K562 (cell line): ENCODE data around the gene NEXN. TPM values are rescaled to one million over a fixed set of nuclear protein-coding genes. Genes with fewer than 3 reads are reported as not detected.

ENCODE experiments used
- ATAC-seq: fragments of 200-7000 bp; cut with Tn5 transposase; 3 replicates; pipeline ENCODE4 v1.9.1; 2020; ENCODE audit warnings: moderate library complexity
- BruUV-seq: library from RNA; stranded (reverse); fragments of 400-500 nt; replicated peaks from 2 replicates; lab custom pipeline; 2021; lab: Mats Ljungman, UMichigan
- CTCF ChIA-PET: fragments of 300-600 bp; formaldehyde crosslinking; extraction: SDS; loops from one replicate; lab custom pipeline; 2021; ENCODE audit warnings: low intra/inter-chr PET ratio; lab: Yijun Ruan, JAX
- POLR2A ChIA-PET: fragments of 300-600, 350-650 bp; sonication (Branson Sonifier 250); formaldehyde crosslinking; extraction: SDS; loops from one replicate; lab custom pipeline; 2021; ENCODE audit warnings: antibody characterized with exemption, inconsistent platforms; lab: Yijun Ruan, JAX
- DNase-seq, 4 experiments: peaks; one replicate each; pipeline versions ENCODE4 v3.0.0 to v3.0.0-alpha.2; 2011 to 2018; ENCODE audit warnings: low spot score in 3 of 4, mixed read lengths in 3 of 4; ENCODE audit errors: extremely low read depth in 1 of 4
- FAIRE-seq: peaks from 2 replicates; lab custom pipeline; 2011; peaks lifted over from hg19 to GRCh38; lab: Jason Lieb, UNC
- H2AFZ ChIP-seq: 2 replicates; pipeline ENCODE4 v1.6.0; 2011; ENCODE audit warnings: low read depth, low read length, control low read depth, inconsistent platforms
- H3K27ac ChIP-seq: fragments of 200-600 bp; 3 replicates; pipeline ENCODE4 v1.8.0; 2011; ENCODE audit warnings: low read depth, mild to moderate bottlenecking, control low read depth, inconsistent platforms, low read length, moderate library complexity, mixed read lengths; ENCODE audit errors: extremely low read depth
- H3K27me3 ChIP-seq, 2 experiments: fragments of 300-600 bp in 1 of 2; 2 replicates in 1 of 2; 3 replicates in 1 of 2; pipeline versions ENCODE4 v1.6.0 to v1.8.0; 2011; ENCODE audit warnings: inconsistent platforms in 2 of 2, low read length in 2 of 2, mild to moderate bottlenecking in 1 of 2, mixed read lengths in 1 of 2, moderate library complexity in 1 of 2; ENCODE audit not compliant: control insufficient read depth in 2 of 2, insufficient read depth in 2 of 2
- H3K36me3 ChIP-seq: fragments of 300-600 bp; 3 replicates; pipeline ENCODE4 v1.8.0; 2011; ENCODE audit warnings: mild to moderate bottlenecking, low read length, inconsistent platforms; ENCODE audit not compliant: control insufficient read depth, insufficient read depth
- H3K4me1 ChIP-seq, 2 experiments: fragments of 200-600 bp in 1 of 2; replicated peaks in 1 of 2; 2 replicates in 1 of 2; 3 replicates in 1 of 2; pipeline versions ENCODE4 v1.5.1 to v1.8.0; 2011; ENCODE audit warnings: inconsistent platforms in 2 of 2, low read length in 2 of 2, mild to moderate bottlenecking in 1 of 2, mixed read lengths in 1 of 2, moderate library complexity in 1 of 2; ENCODE audit not compliant: control insufficient read depth in 2 of 2, insufficient read depth in 2 of 2
- H3K4me2 ChIP-seq: 2 replicates; pipeline ENCODE4 v1.6.1; 2011; ENCODE audit warnings: low read length, control low read depth, inconsistent platforms, mixed read lengths; ENCODE audit not compliant: insufficient read depth
- H3K4me3 ChIP-seq: fragments of 200-600 bp; sonication (generic), shearing (Covaris generic); 2 replicates; pipeline ENCODE4 v1.5.1; 2016; ENCODE audit warnings: control low read depth, inconsistent platforms
- H3K79me2 ChIP-seq: fragments of 200-600 bp; 3 replicates; pipeline ENCODE4 v1.8.0; 2011; ENCODE audit warnings: low read length, inconsistent platforms; ENCODE audit not compliant: control insufficient read depth, insufficient read depth
- H3K9ac ChIP-seq, 2 experiments: 2 replicates each; pipeline versions ENCODE4 v1.6.0 to v1.6.1; 2011; ENCODE audit warnings: low read depth in 2 of 2, low read length in 2 of 2, control low read depth in 1 of 2, inconsistent platforms in 1 of 2, mild to moderate bottlenecking in 1 of 2, mixed read lengths in 1 of 2; ENCODE audit not compliant: insufficient read depth in 1 of 2
- H3K9me1 ChIP-seq: one replicate; pipeline ENCODE4 v1.6.0; 2011; ENCODE audit warnings: inconsistent platforms, mild to moderate bottlenecking, low read length, moderate library complexity; ENCODE audit not compliant: control insufficient read depth, insufficient read depth
- H3K9me3 ChIP-seq: replicated peaks from 2 replicates; pipeline ENCODE4 v1.5.1; 2011; ENCODE audit warnings: low read depth, low read length, inconsistent platforms; ENCODE audit not compliant: control insufficient read depth, insufficient read depth
- H4K20me1 ChIP-seq: replicated peaks from 2 replicates; pipeline ENCODE4 v1.6.1; 2011; ENCODE audit warnings: low read length, inconsistent platforms, mixed read lengths; ENCODE audit not compliant: control insufficient read depth, insufficient read depth
- ESRRA ChIP-seq: fragments of 450-650 bp; IDR thresholded peaks from 2 replicates; pipeline ENCODE4 v1.6.1; 2014; ENCODE audit warnings: low read depth, mild to moderate bottlenecking, moderate library complexity, borderline replicate concordance
- EWSR1 ChIP-seq: fragments of 450-650 bp; IDR thresholded peaks from 2 replicates; pipeline ENCODE4 v1.6.1; 2018; ENCODE audit warnings: borderline replicate concordance, mild to moderate bottlenecking, low read depth, moderate library complexity; ENCODE audit not compliant: partially characterized antibody
- MAFK ChIP-seq: IDR thresholded peaks from 2 replicates; pipeline ENCODE4 v1.6.1; 2011; ENCODE audit warnings: low read length, improper control_type of control experiment
- MXI1 ChIP-seq: IDR thresholded peaks from 2 replicates; pipeline ENCODE4 v1.6.1; 2011; ENCODE audit warnings: low read depth, mild to moderate bottlenecking, improper control_type of control experiment, low read length
- PHF20 ChIP-seq: fragments of 450-650 bp; IDR thresholded peaks from 2 replicates; pipeline ENCODE4 v1.6.1; 2018; ENCODE audit not compliant: partially characterized antibody
- RHOXF2B ChIP-seq: fragments of 250-450 bp; sonication (Bioruptor Pico); conservative IDR thresholded peaks from 2 replicates; pipeline ENCODE4 v1.5.1; 2021
- SMARCB1 ChIP-seq: IDR thresholded peaks from 2 replicates; pipeline ENCODE4 v1.6.1; 2011; ENCODE audit warnings: improper control_type of control experiment, low read depth; ENCODE audit not compliant: insufficient read length
- TAF15 ChIP-seq: fragments of 200-400 bp; formaldehyde crosslinking; IDR thresholded peaks from 2 replicates; pipeline ENCODE4 v1.6.1; 2017; ENCODE audit warnings: mild to moderate bottlenecking, low read depth, low read length, moderate library complexity
- TRIM28 ChIP-seq: fragments of 450-650 bp; IDR thresholded peaks from 2 replicates; pipeline ENCODE4 v1.6.1; 2017
- ZNF175 ChIP-seq: fragments of 200-800 bp; sonication (Bioruptor generic); IDR thresholded peaks from 2 replicates; pipeline ENCODE4 v1.6.1; 2016; ENCODE audit warnings: low read depth, mild to moderate bottlenecking, missing genetic modification characterization, missing compliant biosample characterization
- ZNF282 ChIP-seq: sonication (generic); formaldehyde crosslinking; IDR thresholded peaks from 2 replicates; pipeline ENCODE4 v1.8.1; 2023; ENCODE audit warnings: missing genetic modification reagents
- ZNF431 ChIP-seq: sonication (generic); formaldehyde crosslinking; IDR thresholded peaks from 2 replicates; pipeline ENCODE4 v1.8.0; 2022; ENCODE audit warnings: mild to moderate bottlenecking, missing genetic modification reagents
- ZNF583 ChIP-seq: fragments of 250-450 bp; sonication (Bioruptor Pico); IDR thresholded peaks from 2 replicates; pipeline ENCODE4 v1.4.0; 2020
- WGBS: fragments of 100-300 bp; shearing (Covaris generic); methylation state at CpG from one replicate; pipeline ENCODE4 v1.1.6; 2016; ENCODE audit warnings: low coverage, mixed read lengths; ENCODE audit not compliant: insufficient coverage; ENCODE audit errors: missing lambda C conversion rate; 5-methylcytosine and 5-hydroxymethylcytosine counted together
- in situ Hi-C: fragments of 300-500 bp; cut with MboI; formaldehyde crosslinking; loops from 4 replicates; pipeline ENCODE4 v1.15.0; 2018; ENCODE audit warnings: inconsistent platforms, mixed read lengths
- intact Hi-C: fragments of 100-400 bp; cut with micrococcal nuclease; formaldehyde crosslinking; loops from 2 replicates; pipeline ENCODE4 v1.14.2; 2022
- polyA plus RNA-seq, 8 experiments: library from polyadenylated mRNA; depleted of rRNA in 4 of 8; stranded (reverse) in 5 of 8; unstranded in 3 of 8; fragments of >200 nt; fragmentation: Nextera tagmentation in 2 of 8; fragmentation: Illumina TruSeq in 1 of 8; extraction: Ambion mirVana in 2 of 8; extraction: Trizol in 1 of 8; gene quantifications; 2 replicates each; pipeline versions ENCODE4 v1.2.1 to v1.2.3, GENCODE V29; 2011 to 2014; ENCODE audit warnings: inconsistent platforms in 1 of 8, missing spikeins in 1 of 8
- total RNA-seq, 7 experiments: library from RNA; depleted of rRNA in 6 of 7; stranded (reverse); fragments of >200 nt in 6 of 7; fragmentation: Illumina TruSeq in 2 of 7; extraction: Trizol in 2 of 7; gene quantifications; 2 replicates each; pipeline versions ENCODE4 v1.2.1 to v1.2.3, GENCODE V29; 2011 to 2021; ENCODE audit warnings: low replicate concordance in 1 of 7
- TF ChIP-seq, protein P1 (sequence below): fragments of 450-650 bp; IDR thresholded peaks from 2 replicates; pipeline ENCODE4 v1.6.1; 2017; ENCODE audit warnings: mild to moderate bottlenecking, moderate library complexity
- TF ChIP-seq, protein P2 (sequence below): sonication (generic); formaldehyde crosslinking; IDR thresholded peaks from 2 replicates; pipeline ENCODE4 v1.8.1; 2023; ENCODE audit warnings: mild to moderate bottlenecking, missing genetic modification reagents
- TF ChIP-seq, protein P3 (sequence below): sonication (generic); formaldehyde crosslinking; IDR thresholded peaks from 2 replicates; pipeline ENCODE4 v1.4.0; 2020; ENCODE audit warnings: mild to moderate bottlenecking, missing genetic modification reagents
- TF ChIP-seq, protein P4 (sequence below): sonication (generic); formaldehyde crosslinking; IDR thresholded peaks from 2 replicates; pipeline ENCODE4 v1.8.0; 2022; ENCODE audit warnings: missing genetic modification reagents, mild to moderate bottlenecking, moderate library complexity, borderline replicate concordance

Gene NEXN
- total and polyA plus RNA-seq, 9 of the 15 experiments (the other 6 are each of a cell fraction or from before 2014, with no cell fraction given), result 0.18 to 1.8 (median 0.76) TPM

DNA sequence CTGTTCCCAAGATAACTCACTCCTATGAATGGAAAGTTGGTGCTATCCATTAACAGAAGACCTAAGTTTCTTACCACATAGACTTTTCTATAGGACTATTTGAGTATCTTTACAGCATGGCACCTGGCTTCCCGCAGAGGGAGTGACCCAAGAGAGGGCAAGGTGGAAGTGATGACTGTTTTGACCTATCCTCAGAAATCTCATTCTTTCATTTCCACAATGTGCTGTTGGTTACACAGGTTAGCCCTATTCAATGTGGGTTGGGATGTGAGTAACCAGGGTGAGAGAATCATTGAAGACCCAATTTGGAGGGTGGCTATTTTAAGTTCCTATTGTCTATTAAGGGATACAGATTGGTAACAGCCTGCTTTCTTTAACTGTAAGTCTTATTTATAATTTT, 38.3 kb upstream of the NEXN start (continued):
- TF ChIP-seq ZNF583, result no peak
- TF ChIP-seq TRIM28, result no peak
- no peak for TF ChIP-seq TAF15
- TF ChIP-seq, protein P1, sequence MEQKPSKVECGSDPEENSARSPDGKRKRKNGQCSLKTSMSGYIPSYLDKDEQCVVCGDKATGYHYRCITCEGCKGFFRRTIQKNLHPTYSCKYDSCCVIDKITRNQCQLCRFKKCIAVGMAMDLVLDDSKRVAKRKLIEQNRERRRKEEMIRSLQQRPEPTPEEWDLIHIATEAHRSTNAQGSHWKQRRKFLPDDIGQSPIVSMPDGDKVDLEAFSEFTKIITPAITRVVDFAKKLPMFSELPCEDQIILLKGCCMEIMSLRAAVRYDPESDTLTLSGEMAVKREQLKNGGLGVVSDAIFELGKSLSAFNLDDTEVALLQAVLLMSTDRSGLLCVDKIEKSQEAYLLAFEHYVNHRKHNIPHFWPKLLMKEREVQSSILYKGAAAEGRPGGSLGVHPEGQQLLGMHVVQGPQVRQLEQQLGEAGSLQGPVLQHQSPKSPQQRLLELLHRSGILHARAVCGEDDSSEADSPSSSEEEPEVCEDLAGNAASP, result no peak
- no peak for TF ChIP-seq RHOXF2B (CRISPR knock-in tag)
- no peak for TF ChIP-seq ZNF175 (CRISPR knock-in tag)
- TF ChIP-seq MAFK, result no peak
- no peak for TF ChIP-seq ZNF431
- TF ChIP-seq, all 486 proteins: peak for 0

DNA sequence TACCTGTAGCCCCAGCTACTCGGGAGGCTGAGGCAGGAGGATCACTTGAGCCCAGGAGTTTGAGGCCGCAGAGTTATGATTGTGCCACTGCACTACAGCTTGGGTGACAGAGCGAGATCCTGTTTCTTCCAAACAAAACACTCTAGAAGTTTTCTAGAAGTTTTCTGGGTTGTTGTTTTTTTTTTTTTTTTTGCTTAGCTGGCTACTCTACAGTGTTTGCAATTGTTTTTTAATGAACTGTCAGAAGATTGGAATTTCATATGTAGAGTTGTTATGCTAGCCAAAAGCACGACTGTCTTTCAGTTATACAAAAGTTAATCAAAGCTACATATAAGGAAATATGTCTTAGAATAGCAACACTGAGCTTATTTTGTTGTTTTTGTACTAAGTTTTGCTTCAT, 30.9 kb upstream of the NEXN start:
- Histone ChIP-seq H4K20me1 (no peaks in the 10 kb centered on the region), H3K79me2 (no peaks in the 10 kb centered on the region), H3K36me3 (no peaks in the 10 kb centered on the region), H3K4me3 (no peak overlapping the region), H3K9me3 (no peaks in the 10 kb centered on the region), H3K27me3 (no peaks in the 10 kb centered on the region), H3K4me1 (no peaks in the 10 kb centered on the region), H3K27ac (no peak overlapping the region), H3K9ac (no peak overlapping the region), H2AFZ (no peak overlapping the region), H3K4me2 (no peak overlapping the region), H3K9me1 (no peaks in the 10 kb centered on the region)
- POLR2A ChIA-PET, result interaction anchor here (0.5 kb wide), 1 partner anchor 360 kb away, joined by 3 read pairs; no protein-coding TSS in a partner anchor
- DNase-seq, result no peak
- in situ Hi-C loops, result no loop called here
- WGBS, result 65% methylated on average over 3 of the region's 4 CpGs
- intact Hi-C loops, result no loop called here
- BruUV-seq, result no TSS peak
- FAIRE-seq, result no peak
- ATAC-seq, result no peak
- CTCF ChIA-PET, result no interaction called here
- TF ChIP-seq, protein P2, sequence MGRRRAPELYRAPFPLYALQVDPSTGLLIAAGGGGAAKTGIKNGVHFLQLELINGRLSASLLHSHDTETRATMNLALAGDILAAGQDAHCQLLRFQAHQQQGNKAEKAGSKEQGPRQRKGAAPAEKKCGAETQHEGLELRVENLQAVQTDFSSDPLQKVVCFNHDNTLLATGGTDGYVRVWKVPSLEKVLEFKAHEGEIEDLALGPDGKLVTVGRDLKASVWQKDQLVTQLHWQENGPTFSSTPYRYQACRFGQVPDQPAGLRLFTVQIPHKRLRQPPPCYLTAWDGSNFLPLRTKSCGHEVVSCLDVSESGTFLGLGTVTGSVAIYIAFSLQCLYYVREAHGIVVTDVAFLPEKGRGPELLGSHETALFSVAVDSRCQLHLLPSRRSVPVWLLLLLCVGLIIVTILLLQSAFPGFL (CRISPR knock-in tag), result no peak
- TF ChIP-seq TAF15 (no peak), ZNF282 (no peak), EWSR1 (no peak), PHF20 (no peak), ESRRA (no peak), SMARCB1 (no peak), MXI1 (no peak)
- TF ChIP-seq, protein P3, sequence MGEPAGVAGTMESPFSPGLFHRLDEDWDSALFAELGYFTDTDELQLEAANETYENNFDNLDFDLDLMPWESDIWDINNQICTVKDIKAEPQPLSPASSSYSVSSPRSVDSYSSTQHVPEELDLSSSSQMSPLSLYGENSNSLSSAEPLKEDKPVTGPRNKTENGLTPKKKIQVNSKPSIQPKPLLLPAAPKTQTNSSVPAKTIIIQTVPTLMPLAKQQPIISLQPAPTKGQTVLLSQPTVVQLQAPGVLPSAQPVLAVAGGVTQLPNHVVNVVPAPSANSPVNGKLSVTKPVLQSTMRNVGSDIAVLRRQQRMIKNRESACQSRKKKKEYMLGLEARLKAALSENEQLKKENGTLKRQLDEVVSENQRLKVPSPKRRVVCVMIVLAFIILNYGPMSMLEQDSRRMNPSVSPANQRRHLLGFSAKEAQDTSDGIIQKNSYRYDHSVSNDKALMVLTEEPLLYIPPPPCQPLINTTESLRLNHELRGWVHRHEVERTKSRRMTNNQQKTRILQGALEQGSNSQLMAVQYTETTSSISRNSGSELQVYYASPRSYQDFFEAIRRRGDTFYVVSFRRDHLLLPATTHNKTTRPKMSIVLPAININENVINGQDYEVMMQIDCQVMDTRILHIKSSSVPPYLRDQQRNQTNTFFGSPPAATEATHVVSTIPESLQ, result no peak
- TF ChIP-seq, protein P4, sequence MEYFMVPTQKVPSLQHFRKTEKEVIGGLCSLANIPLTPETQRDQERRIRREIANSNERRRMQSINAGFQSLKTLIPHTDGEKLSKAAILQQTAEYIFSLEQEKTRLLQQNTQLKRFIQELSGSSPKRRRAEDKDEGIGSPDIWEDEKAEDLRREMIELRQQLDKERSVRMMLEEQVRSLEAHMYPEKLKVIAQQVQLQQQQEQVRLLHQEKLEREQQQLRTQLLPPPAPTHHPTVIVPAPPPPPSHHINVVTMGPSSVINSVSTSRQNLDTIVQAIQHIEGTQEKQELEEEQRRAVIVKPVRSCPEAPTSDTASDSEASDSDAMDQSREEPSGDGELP (CRISPR knock-in tag), result no peak
